GM12891 (cell line): Measurements from ENCODE around the gene AXL.
"Not testable (repeated sequence)": the region's sequence is repeated elsewhere in the genome, so short reads cannot be mapped to it uniquely, and the experiment has no call there.

Experiments used
- DNase-seq: peaks from one replicate; pipeline ENCODE4 v3.0.0; 2011; ENCODE audit warnings: low spot score; ENCODE audit not compliant: insufficient read length
- FAIRE-seq: peaks from 2 replicates; lab custom pipeline; 2011; peaks lifted over from hg19 to GRCh38; lab: Jason Lieb, UNC
- PAX5 ChIP-seq: IDR thresholded peaks from 2 replicates; pipeline ENCODE4 v1.6.1; 2011; ENCODE audit warnings: low read length, moderate library complexity, mild to moderate bottlenecking; ENCODE audit not compliant: insufficient read depth, severe bottlenecking
- POLR2A ChIP-seq: IDR thresholded peaks from 2 replicates; pipeline ENCODE4 v1.6.1; 2011; ENCODE audit warnings: low read depth, low read length, control low read depth
- POLR2AphosphoS5 ChIP-seq: IDR thresholded peaks from 2 replicates; pipeline ENCODE4 v1.6.1; 2011; ENCODE audit warnings: low read depth, low read length, control low read depth
- POU2F2 ChIP-seq: IDR thresholded peaks from 2 replicates; pipeline ENCODE4 v1.6.1; 2011; ENCODE audit warnings: low read depth, mild to moderate bottlenecking, control low read depth, low read length, moderate library complexity
- SPI1 ChIP-seq: IDR thresholded peaks from 2 replicates; pipeline ENCODE4 v1.6.1; 2011; ENCODE audit warnings: low read depth, low read length, control low read depth
- TAF1 ChIP-seq: IDR thresholded peaks from 2 replicates; pipeline ENCODE4 v1.6.1; 2011; ENCODE audit warnings: low read depth, low read length, control low read depth

The AXL gene

GRCh38 chr19:41265395-41266153 lies 46.6 kb downstream of the AXL start:
- no peak for FAIRE-seq
- no peak for DNase-seq
- no peak for TF ChIP-seq TAF1
- no peak for TF ChIP-seq SPI1

DNA sequence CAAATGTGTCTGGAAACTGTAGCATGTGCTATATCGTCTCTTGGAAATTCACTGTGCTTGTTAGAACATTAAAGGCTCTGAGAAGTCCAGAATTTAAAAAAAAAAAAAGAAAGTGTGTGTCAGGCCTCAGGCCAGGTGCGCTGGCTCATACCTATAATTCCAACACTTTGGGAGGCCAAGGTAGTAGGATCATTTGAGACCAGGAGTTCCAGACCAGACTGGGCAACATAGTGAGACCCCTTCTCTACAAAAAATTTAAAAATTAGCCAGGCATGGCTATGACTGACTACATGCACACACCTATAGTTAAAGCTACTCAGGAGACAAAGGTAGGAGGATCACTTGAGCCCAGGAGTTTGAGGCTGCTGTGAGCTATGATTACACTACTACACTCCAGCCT lies 50.0 kb downstream of the AXL start:
- DNase-seq (no peak), FAIRE-seq (no peak)

GRCh38 chr19:41269571-41269970 lies 50.5 kb downstream of the AXL start:
- no peak for FAIRE-seq
- TF ChIP-seq POLR2A (no peak), POU2F2 (no peak)

More for the DNA sequence above, 50.0 kb downstream of the AXL start:
- no peak for TF ChIP-seq TAF1

GRCh38 chr19:41273076-41273475 lies 54.1 kb downstream of the AXL start:
- DNase-seq (no peak), FAIRE-seq (no peak)
- TF ChIP-seq POU2F2 (no peak), SPI1 (no peak), PAX5 (no peak), POLR2AphosphoS5 (no peak), POLR2A (no peak), TAF1 (no peak)

More at GRCh38 chr19:41269571-41269970, 50.5 kb downstream of the AXL start:
- no peak for DNase-seq

- FAIRE-seq (no peak), DNase-seq (no peak)
- TF ChIP-seq POLR2A (no peak), TAF1 (no peak), POU2F2 (no peak), PAX5 (no peak), SPI1 (no peak), POLR2AphosphoS5 (no peak)
Measured at GRCh38 chr19:41274802-41275201, 55.8 kb downstream of the AXL start.

DNA sequence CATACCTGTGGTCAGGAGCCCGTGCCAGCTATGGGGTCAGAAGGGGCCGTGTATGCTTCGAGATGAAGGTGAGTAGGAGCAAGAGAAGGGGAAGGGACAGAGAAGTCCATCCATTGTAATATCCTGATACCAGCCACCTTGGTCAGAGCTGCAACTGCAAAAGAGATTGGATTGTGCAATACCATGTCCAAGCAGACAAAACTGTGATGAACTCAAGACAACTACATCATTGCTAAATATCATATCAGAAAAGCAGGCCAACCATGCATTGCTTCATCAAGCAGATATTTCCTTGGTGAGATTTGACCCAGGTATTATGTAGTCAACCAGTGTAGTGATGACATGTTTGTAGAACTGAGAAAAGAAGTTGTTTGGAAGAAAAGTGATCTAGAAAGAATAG lies 57.2 kb downstream of the AXL start:
- FAIRE-seq = no peak
- DNase-seq = no peak
- TF ChIP-seq POLR2AphosphoS5 (no peak), PAX5 (no peak), POU2F2 (no peak), TAF1 (no peak), POLR2A (no peak), SPI1 (no peak)

- DNase-seq = no peak
- no peak for FAIRE-seq
- TF ChIP-seq TAF1 (no peak), POLR2AphosphoS5 (no peak), POU2F2 (no peak), POLR2A (no peak), SPI1 (no peak), PAX5 (no peak)
Measured at GRCh38 chr19:41278478-41278877, 59.5 kb downstream of the AXL start.

- no peak for FAIRE-seq
Measured at GRCh38 chr19:41288673-41289530, 69.9 kb downstream of the AXL start.

GRCh38 chr19:41289814-41290213 lies 70.8 kb downstream of the AXL start:
- not testable (repeated sequence) for FAIRE-seq, DNase-seq

More at GRCh38 chr19:41288673-41289530, 69.9 kb downstream of the AXL start:
- no peak for TF ChIP-seq POLR2AphosphoS5
- TF ChIP-seq TAF1 = no peak
- TF ChIP-seq POU2F2 = no peak
- TF ChIP-seq POLR2A = no peak
- no peak for TF ChIP-seq PAX5
- no peak for TF ChIP-seq SPI1
- DNase-seq = no peak

- no peak for TF ChIP-seq POLR2AphosphoS5
- no peak for TF ChIP-seq POLR2A
- no peak for TF ChIP-seq TAF1
- no peak for TF ChIP-seq SPI1
- no peak for TF ChIP-seq PAX5
- TF ChIP-seq POU2F2 = no peak
- DNase-seq (no peak), FAIRE-seq (no peak)
Measured at GRCh38 chr19:41294393-41294792, 75.4 kb downstream of the AXL start.
